H1 (cell line): ENCODE measurements around the gene NEDD8. TPM values are rescaled to one million over a fixed set of nuclear protein-coding genes. Genes with fewer than 3 reads are reported as not detected.

Source experiments
- PHF8 ChIP-seq: fragments of 200-600 bp; sonication (generic); conservative IDR thresholded peaks from 2 replicates; pipeline ENCODE4 v1.7.1; 2012; ENCODE audit warnings: low read depth, mild to moderate bottlenecking, inconsistent platforms, low read length, moderate library complexity
- SP4 ChIP-seq: IDR thresholded peaks from 2 replicates; pipeline ENCODE4 v1.6.1; 2012; ENCODE audit warnings: low read length, inconsistent platforms
- polyA plus RNA-seq, 7 experiments: library from polyadenylated mRNA; depleted of rRNA in 3 of 7; stranded (reverse) in 5 of 7; unstranded in 2 of 7; fragments of >200 nt in 5 of 7; fragments of 200-250 nt in 2 of 7; gene quantifications; 1 replicate in 5 of 7; 2 replicates in 1 of 7; 4 replicates in 1 of 7; pipeline versions ENCODE4 v1.2.1 to v1.2.3, GENCODE V29; 2011 to 2013; ENCODE audit warnings: missing spikeins in 2 of 7, mixed read lengths in 2 of 7
- total RNA-seq: library from RNA; stranded (reverse); fragmentation: NEBNext Ultra II Directional; extraction: Animal tissue kit (Norgen Biotek cat#: 25700); gene quantifications from 2 replicates; pipeline ENCODE4 v1.2.1, GENCODE V29; 2021
- TF ChIP-seq, protein P1 (sequence below): fragments of 300-600 bp; sonication (generic); IDR thresholded peaks from 2 replicates; pipeline ENCODE4 v1.7.1; 2012; ENCODE audit warnings: low read length, moderate library complexity, mild to moderate bottlenecking, inconsistent platforms; ENCODE audit not compliant: insufficient replicate concordance
- TF ChIP-seq, protein P2 (sequence below): IDR thresholded peaks from 2 replicates; pipeline ENCODE4 v1.6.1; 2011; ENCODE audit warnings: low read depth, mild to moderate bottlenecking, low read length; ENCODE audit not compliant: insufficient read depth
- TF ChIP-seq, protein P3 (sequence below): IDR thresholded peaks from 2 replicates; pipeline ENCODE4 v1.6.1; 2012; ENCODE audit warnings: low read length, inconsistent platforms

NEDD8 gene
- total and polyA plus RNA-seq, 2 of the 8 experiments (the other 6 are each of a cell fraction or from before 2014, with no cell fraction given) = 253 to 317 TPM

DNA sequence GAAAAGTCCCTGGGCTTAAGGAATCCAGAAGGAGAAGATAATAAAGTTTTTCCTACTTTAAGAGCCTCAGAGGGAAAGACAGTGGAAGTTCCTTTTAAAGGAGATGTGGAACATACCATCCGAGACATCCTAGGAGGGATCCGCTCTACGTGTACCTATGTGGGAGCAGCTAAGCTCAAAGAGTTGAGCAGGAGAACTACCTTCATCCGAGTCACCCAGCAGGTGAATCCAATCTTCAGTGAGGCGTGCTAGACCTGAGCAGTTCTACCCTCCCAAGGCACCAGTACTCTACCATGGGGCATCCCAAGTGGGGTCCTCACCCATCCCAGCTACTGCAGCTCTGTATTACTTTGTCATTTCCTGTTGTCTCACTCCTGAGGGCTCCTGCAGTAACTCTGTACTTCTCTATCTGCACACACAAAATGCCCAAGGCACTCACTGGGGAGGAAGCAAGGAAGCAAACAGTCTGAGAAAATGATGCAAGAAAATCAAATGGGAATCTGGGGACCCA lies 6.4 kb upstream of the NEDD8 start (continued):
- TF ChIP-seq, protein P1, sequence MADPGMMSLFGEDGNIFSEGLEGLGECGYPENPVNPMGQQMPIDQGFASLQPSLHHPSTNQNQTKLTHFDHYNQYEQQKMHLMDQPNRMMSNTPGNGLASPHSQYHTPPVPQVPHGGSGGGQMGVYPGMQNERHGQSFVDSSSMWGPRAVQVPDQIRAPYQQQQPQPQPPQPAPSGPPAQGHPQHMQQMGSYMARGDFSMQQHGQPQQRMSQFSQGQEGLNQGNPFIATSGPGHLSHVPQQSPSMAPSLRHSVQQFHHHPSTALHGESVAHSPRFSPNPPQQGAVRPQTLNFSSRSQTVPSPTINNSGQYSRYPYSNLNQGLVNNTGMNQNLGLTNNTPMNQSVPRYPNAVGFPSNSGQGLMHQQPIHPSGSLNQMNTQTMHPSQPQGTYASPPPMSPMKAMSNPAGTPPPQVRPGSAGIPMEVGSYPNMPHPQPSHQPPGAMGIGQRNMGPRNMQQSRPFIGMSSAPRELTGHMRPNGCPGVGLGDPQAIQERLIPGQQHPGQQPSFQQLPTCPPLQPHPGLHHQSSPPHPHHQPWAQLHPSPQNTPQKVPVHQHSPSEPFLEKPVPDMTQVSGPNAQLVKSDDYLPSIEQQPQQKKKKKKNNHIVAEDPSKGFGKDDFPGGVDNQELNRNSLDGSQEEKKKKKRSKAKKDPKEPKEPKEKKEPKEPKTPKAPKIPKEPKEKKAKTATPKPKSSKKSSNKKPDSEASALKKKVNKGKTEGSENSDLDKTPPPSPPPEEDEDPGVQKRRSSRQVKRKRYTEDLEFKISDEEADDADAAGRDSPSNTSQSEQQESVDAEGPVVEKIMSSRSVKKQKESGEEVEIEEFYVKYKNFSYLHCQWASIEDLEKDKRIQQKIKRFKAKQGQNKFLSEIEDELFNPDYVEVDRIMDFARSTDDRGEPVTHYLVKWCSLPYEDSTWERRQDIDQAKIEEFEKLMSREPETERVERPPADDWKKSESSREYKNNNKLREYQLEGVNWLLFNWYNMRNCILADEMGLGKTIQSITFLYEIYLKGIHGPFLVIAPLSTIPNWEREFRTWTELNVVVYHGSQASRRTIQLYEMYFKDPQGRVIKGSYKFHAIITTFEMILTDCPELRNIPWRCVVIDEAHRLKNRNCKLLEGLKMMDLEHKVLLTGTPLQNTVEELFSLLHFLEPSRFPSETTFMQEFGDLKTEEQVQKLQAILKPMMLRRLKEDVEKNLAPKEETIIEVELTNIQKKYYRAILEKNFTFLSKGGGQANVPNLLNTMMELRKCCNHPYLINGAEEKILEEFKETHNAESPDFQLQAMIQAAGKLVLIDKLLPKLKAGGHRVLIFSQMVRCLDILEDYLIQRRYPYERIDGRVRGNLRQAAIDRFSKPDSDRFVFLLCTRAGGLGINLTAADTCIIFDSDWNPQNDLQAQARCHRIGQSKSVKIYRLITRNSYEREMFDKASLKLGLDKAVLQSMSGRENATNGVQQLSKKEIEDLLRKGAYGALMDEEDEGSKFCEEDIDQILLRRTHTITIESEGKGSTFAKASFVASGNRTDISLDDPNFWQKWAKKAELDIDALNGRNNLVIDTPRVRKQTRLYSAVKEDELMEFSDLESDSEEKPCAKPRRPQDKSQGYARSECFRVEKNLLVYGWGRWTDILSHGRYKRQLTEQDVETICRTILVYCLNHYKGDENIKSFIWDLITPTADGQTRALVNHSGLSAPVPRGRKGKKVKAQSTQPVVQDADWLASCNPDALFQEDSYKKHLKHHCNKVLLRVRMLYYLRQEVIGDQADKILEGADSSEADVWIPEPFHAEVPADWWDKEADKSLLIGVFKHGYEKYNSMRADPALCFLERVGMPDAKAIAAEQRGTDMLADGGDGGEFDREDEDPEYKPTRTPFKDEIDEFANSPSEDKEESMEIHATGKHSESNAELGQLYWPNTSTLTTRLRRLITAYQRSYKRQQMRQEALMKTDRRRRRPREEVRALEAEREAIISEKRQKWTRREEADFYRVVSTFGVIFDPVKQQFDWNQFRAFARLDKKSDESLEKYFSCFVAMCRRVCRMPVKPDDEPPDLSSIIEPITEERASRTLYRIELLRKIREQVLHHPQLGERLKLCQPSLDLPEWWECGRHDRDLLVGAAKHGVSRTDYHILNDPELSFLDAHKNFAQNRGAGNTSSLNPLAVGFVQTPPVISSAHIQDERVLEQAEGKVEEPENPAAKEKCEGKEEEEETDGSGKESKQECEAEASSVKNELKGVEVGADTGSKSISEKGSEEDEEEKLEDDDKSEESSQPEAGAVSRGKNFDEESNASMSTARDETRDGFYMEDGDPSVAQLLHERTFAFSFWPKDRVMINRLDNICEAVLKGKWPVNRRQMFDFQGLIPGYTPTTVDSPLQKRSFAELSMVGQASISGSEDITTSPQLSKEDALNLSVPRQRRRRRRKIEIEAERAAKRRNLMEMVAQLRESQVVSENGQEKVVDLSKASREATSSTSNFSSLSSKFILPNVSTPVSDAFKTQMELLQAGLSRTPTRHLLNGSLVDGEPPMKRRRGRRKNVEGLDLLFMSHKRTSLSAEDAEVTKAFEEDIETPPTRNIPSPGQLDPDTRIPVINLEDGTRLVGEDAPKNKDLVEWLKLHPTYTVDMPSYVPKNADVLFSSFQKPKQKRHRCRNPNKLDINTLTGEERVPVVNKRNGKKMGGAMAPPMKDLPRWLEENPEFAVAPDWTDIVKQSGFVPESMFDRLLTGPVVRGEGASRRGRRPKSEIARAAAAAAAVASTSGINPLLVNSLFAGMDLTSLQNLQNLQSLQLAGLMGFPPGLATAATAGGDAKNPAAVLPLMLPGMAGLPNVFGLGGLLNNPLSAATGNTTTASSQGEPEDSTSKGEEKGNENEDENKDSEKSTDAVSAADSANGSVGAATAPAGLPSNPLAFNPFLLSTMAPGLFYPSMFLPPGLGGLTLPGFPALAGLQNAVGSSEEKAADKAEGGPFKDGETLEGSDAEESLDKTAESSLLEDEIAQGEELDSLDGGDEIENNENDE = no peak
- TF ChIP-seq PHF8 (no peak), SP4 (no peak)
- TF ChIP-seq, protein P2, sequence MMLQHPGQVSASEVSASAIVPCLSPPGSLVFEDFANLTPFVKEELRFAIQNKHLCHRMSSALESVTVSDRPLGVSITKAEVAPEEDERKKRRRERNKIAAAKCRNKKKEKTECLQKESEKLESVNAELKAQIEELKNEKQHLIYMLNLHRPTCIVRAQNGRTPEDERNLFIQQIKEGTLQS = no peak
- TF ChIP-seq, protein P3, sequence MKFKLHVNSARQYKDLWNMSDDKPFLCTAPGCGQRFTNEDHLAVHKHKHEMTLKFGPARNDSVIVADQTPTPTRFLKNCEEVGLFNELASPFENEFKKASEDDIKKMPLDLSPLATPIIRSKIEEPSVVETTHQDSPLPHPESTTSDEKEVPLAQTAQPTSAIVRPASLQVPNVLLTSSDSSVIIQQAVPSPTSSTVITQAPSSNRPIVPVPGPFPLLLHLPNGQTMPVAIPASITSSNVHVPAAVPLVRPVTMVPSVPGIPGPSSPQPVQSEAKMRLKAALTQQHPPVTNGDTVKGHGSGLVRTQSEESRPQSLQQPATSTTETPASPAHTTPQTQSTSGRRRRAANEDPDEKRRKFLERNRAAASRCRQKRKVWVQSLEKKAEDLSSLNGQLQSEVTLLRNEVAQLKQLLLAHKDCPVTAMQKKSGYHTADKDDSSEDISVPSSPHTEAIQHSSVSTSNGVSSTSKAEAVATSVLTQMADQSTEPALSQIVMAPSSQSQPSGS = no peak
